Natural killer cell (primary cell): Measurements from ENCODE around the gene PDCD7. TPM values are rescaled to one million over a fixed set of nuclear protein-coding genes. Genes with fewer than 3 reads are reported as not detected.

Experiments used
- ATAC-seq, 3 donors: fragments of 150-1000 bp in 2 of 3; fragments of 200-7000 bp in 1 of 3; cut with Tn5 transposase; 1 replicate in 1 of 3; 2 replicates in 2 of 3; pipeline ENCODE4 v1.10.0; 2021; ENCODE audit warnings: mild to moderate bottlenecking in 2 of 3, moderate library complexity in 2 of 3
- DNase-seq, 2 donors: peaks; one replicate each; pipeline versions ENCODE4 v3.0.0 to v3.0.0-alpha.2; 2013 to 2021; ENCODE audit warnings: mixed read lengths in 1 of 2
- H3K27ac ChIP-seq: one replicate; pipeline ENCODE4 v1.5.1; 2013; ENCODE audit warnings: mild to moderate bottlenecking, low read length
- H3K27me3 ChIP-seq: one replicate; pipeline ENCODE4 v1.6.1; 2013; ENCODE audit warnings: low read length; ENCODE audit not compliant: control insufficient read depth, insufficient read depth
- H3K36me3 ChIP-seq: one replicate; pipeline ENCODE4 v1.6.1; 2013; ENCODE audit warnings: low read length; ENCODE audit not compliant: control insufficient read depth, insufficient read depth
- H3K4me1 ChIP-seq: one replicate; pipeline ENCODE4 v1.6.1; 2013; ENCODE audit warnings: low read length; ENCODE audit not compliant: control insufficient read depth, insufficient read depth
- H3K4me3 ChIP-seq: one replicate; pipeline ENCODE4 v1.5.1; 2013; ENCODE audit warnings: low read length
- H3K9me3 ChIP-seq: one replicate; pipeline ENCODE4 v1.6.1; 2013; ENCODE audit warnings: low read length; ENCODE audit not compliant: control insufficient read depth, insufficient read depth
- H3K27ac Mint-ChIP-seq, 2 donors: one replicate each; pipeline ENCODE4 v1.8.0; 2022; ENCODE audit warnings: mild to moderate bottlenecking in 2 of 2, mixed read lengths in 2 of 2, moderate library complexity in 1 of 2
- H3K27me3 Mint-ChIP-seq, 2 donors: one replicate each; pipeline ENCODE4 v1.8.0; 2022; ENCODE audit warnings: low read depth in 2 of 2, mixed read lengths in 2 of 2
- H3K36me3 Mint-ChIP-seq: one replicate; pipeline ENCODE4 v1.8.0; 2022; ENCODE audit warnings: mixed read lengths
- H3K4me1 Mint-ChIP-seq, 2 donors: one replicate each; pipeline ENCODE4 v1.8.0; 2022; ENCODE audit warnings: mixed read lengths in 2 of 2
- H3K4me3 Mint-ChIP-seq: one replicate; pipeline ENCODE4 v1.8.0; 2022; ENCODE audit warnings: mild to moderate bottlenecking, moderate library complexity, mixed read lengths
- H3K9me3 Mint-ChIP-seq, 2 donors: one replicate each; pipeline ENCODE4 v1.8.0; 2022; ENCODE audit warnings: mixed read lengths in 2 of 2
- CTCF ChIP-seq: fragments of 200-600 bp; IDR thresholded peaks from one replicate; pipeline ENCODE4 v1.8.0; 2022; ENCODE audit warnings: antibody characterized with exemption
- WGBS: methylation state at CpG from one replicate; pipeline ENCODE4 v1.1.7; 2013; ENCODE audit warnings: missing lambda C conversion rate; ENCODE audit not compliant: insufficient coverage; 5-methylcytosine and 5-hydroxymethylcytosine counted together
- intact Hi-C: fragments of 100-400 bp; cut with micrococcal nuclease; formaldehyde crosslinking; loops from one replicate; pipeline ENCODE4 v1.14.2; 2022
- total RNA-seq, 4 donors: library from RNA; stranded (reverse); fragments of 120-200 nt in 1 of 4; gene quantifications; one replicate each; pipeline versions ENCODE4 v1.2.3 to v1.2.4, GENCODE V29; 2013 to 2022

The PDCD7 gene
- total RNA-seq, 3 donors from 2014 or later (not counting 1 experiment from before 2014, with no cell fraction given), result 19.1 to 33.9 (median 26.7) TPM

DNA sequence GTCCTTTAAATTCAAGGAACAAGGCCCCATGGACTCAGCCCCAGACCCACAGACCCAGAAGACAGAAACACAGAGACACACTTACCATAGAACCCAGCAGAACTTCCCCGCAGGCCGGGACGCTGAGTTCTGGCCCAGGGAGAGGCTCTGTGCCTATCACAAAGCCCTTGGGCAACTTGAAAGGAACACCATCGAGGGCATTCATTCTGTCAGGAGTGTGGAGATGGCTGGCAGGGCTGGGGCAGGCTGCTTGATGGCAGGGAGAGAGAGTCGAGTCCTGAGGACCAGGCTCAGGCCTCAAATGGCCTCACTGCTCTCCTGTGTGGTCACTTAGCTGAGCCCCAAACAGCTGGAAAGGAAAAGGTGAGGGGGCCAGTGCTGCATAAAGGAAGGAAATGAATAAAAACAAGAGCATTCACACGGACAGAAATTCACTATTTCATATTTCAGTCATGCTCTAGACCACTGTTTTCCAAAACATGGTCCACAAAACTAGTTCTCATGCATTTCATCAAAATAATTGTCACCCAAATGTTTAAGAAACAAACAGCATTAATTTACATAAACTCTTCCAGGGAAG is 27.5 kb downstream of the PDCD7 start:
- intact Hi-C loops, result no loop called here
- H3K36me3 ChIP-seq, result peaks cover 15% of the 10 kb centered on the region
- no peak overlapping the region for H3K4me3 ChIP-seq
- DNase-seq (no peak), ATAC-seq (no peak)
- Mint-ChIP-seq H3K27ac (no peak overlapping the region), H3K4me1 (peaks cover 8 to 14% of the 10 kb centered on the region in 2 donors), H3K27me3 (no peaks in the 10 kb centered on the region), H3K9me3 (no peaks in the 10 kb centered on the region), H3K36me3 (no peaks in the 10 kb centered on the region), H3K4me3 (no peak overlapping the region)
- TF ChIP-seq CTCF, result no peak
- H3K9me3 ChIP-seq, result no peaks in the 10 kb centered on the region
- WGBS, result 75% methylated on average over 6 of the region's 6 CpGs
- H3K27ac ChIP-seq, result no peak overlapping the region
- H3K27me3 ChIP-seq, result no peaks in the 10 kb centered on the region
- H3K4me1 ChIP-seq, result peaks cover 4% of the 10 kb centered on the region

DNA sequence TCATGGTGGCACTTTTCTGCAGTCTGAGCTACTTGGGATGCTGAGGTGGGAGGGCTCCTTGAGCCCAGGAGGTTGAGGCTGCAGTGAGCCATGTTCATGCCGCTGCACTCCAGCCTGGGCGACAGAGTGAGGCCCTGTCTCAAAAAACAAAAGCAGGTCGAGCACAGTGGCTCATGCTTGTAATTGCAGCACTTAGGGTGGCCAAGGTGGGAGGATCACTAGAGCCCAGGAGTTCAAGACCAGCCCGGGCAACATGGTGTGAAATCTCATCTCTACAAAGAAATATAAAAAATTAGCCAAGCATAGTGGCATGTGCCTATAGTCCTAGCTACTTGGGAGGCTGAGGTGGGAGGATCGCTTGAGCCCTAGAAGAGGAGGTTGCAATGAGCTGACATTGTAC is 28.6 kb downstream of the PDCD7 start:
- WGBS, result 97% methylated on average over 5 of the region's 5 CpGs
- H3K27ac ChIP-seq, result no peak overlapping the region
- peaks cover 17% of the 10 kb centered on the region for H3K36me3 ChIP-seq
- no peaks in the 10 kb centered on the region for H3K27me3 Mint-ChIP-seq
- no peak overlapping the region for H3K4me3 ChIP-seq
- no peak for TF ChIP-seq CTCF
- no peaks in the 10 kb centered on the region for H3K9me3 ChIP-seq
- H3K4me1 Mint-ChIP-seq, result peaks cover 9 to 16% of the 10 kb centered on the region in 2 donors
- no peak overlapping the region for H3K4me3 Mint-ChIP-seq
- no peaks in the 10 kb centered on the region for H3K36me3 Mint-ChIP-seq
- no peak overlapping the region for H3K27ac Mint-ChIP-seq
- intact Hi-C loops, result no loop called here
- H3K4me1 ChIP-seq, result peaks cover 4% of the 10 kb centered on the region
- no peaks in the 10 kb centered on the region for H3K27me3 ChIP-seq
- no peak for DNase-seq
- ATAC-seq, result no peak
- no peaks in the 10 kb centered on the region for H3K9me3 Mint-ChIP-seq

DNA sequence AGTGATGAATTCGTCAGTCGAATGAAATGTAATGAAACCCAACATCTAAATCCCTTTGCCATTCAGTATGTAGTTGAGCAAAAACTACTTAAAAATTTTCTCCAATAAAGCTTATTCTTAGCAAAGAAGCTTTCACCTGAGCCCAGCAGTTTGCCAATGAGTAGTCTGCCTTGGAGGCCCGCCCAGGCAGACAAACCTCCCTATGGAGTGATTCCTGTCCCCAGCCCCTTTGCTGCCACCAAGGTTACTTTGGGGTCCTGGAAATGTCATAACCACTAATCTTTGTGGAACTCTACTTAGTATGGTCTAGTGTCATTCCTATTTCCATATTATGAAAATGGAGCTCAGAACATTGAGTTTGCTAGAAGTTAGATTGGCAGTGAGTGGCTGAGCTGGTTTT is 30.7 kb downstream of the PDCD7 start:
- Histone ChIP-seq H3K36me3 (peaks cover 31% of the 10 kb centered on the region), H3K27me3 (no peaks in the 10 kb centered on the region), H3K9me3 (no peaks in the 10 kb centered on the region), H3K4me1 (peaks cover 4% of the 10 kb centered on the region), H3K27ac (no peak overlapping the region), H3K4me3 (no peak overlapping the region)
- no peak for TF ChIP-seq CTCF
- intact Hi-C loops, result no loop called here
- Mint-ChIP-seq H3K4me1 (peaks cover 9 to 22% of the 10 kb centered on the region in 2 donors), H3K9me3 (no peaks in the 10 kb centered on the region), H3K4me3 (no peak overlapping the region), H3K27me3 (no peaks in the 10 kb centered on the region), H3K36me3 (no peaks in the 10 kb centered on the region), H3K27ac (no peak overlapping the region)
- DNase-seq (no peak), ATAC-seq (no peak)
- WGBS, result 100% methylated on average over 3 of the region's 3 CpGs
